Liver (tissue), 9 donors: ENCODE data around the gene GRIN2A. TPM values are rescaled to one million over a fixed set of nuclear protein-coding genes. Genes with fewer than 3 reads are reported as not detected.

Experiments used
- DNase-seq: peaks from one replicate; pipeline ENCODE4 v3.0.0-alpha.2; 2017; ENCODE audit warnings: low spot score
- H3K27ac ChIP-seq, 2 donors: one replicate each; pipeline ENCODE4 v1.7.0; 2013; ENCODE audit warnings: inconsistent platforms in 2 of 2, low read length in 2 of 2, control low read depth in 1 of 2, low read depth in 1 of 2, mild to moderate bottlenecking in 1 of 2
- H3K27me3 ChIP-seq, 4 donors: one replicate each; pipeline versions ENCODE4 v1.6.1 to v1.7.0; 2013; ENCODE audit warnings: low read length in 3 of 4, inconsistent platforms in 1 of 4, mild to moderate bottlenecking in 1 of 4, moderate library complexity in 1 of 4; ENCODE audit not compliant: control insufficient read depth in 4 of 4, insufficient read depth in 4 of 4
- H3K36me3 ChIP-seq, 4 donors: one replicate each; pipeline versions ENCODE4 v1.6.1 to v1.7.0; 2013; ENCODE audit warnings: low read length in 3 of 4, mild to moderate bottlenecking in 3 of 4, low read depth in 1 of 4, moderate library complexity in 1 of 4; ENCODE audit not compliant: control insufficient read depth in 4 of 4, insufficient read depth in 3 of 4
- H3K4me1 ChIP-seq, 4 donors: one replicate each; pipeline versions ENCODE4 v1.6.1 to v1.7.0; 2013; ENCODE audit warnings: low read length in 3 of 4, mild to moderate bottlenecking in 3 of 4, moderate library complexity in 1 of 4; ENCODE audit not compliant: control insufficient read depth in 4 of 4, insufficient read depth in 4 of 4
- H3K4me3 ChIP-seq, 3 donors: one replicate each; pipeline versions ENCODE4 v1.6.1 to v1.7.0; 2013; ENCODE audit warnings: low read length in 3 of 3, control low read depth in 1 of 3, low read depth in 1 of 3, mild to moderate bottlenecking in 1 of 3
- H3K9ac ChIP-seq, 2 donors: one replicate each; pipeline ENCODE4 v1.7.0; 2013; ENCODE audit warnings: low read length in 2 of 2, mild to moderate bottlenecking in 2 of 2, moderate library complexity in 2 of 2, control low read depth in 1 of 2, low read depth in 1 of 2
- H3K9me3 ChIP-seq, 4 donors: one replicate each; pipeline versions ENCODE4 v1.6.1 to v1.7.0; 2013; ENCODE audit warnings: low read length in 3 of 4; ENCODE audit not compliant: control insufficient read depth in 4 of 4
- ATF3 ChIP-seq: IDR thresholded peaks from 2 replicates; pipeline ENCODE4 v1.6.1; 2016; ENCODE audit warnings: antibody characterized with exemption
- EGR1 ChIP-seq, 2 donors: IDR thresholded peaks; 2 replicates each; pipeline ENCODE4 v1.6.1; 2016 to 2018; ENCODE audit warnings: antibody characterized with exemption in 2 of 2, low read depth in 2 of 2
- FOXA2 ChIP-seq: IDR thresholded peaks from 2 replicates; pipeline ENCODE4 v1.6.1; 2016; ENCODE audit warnings: antibody characterized with exemption
- GABPA ChIP-seq, 2 donors: IDR thresholded peaks in 1 of 2; conservative IDR thresholded peaks in 1 of 2; 2 replicates each; pipeline ENCODE4 v1.6.1; 2016; ENCODE audit warnings: antibody characterized with exemption in 2 of 2, mild to moderate bottlenecking in 1 of 2, moderate library complexity in 1 of 2
- HNF4A ChIP-seq, 2 donors: conservative IDR thresholded peaks; 2 replicates each; pipeline ENCODE4 v1.6.1; 2016; ENCODE audit warnings: antibody characterized with exemption in 2 of 2, mild to moderate bottlenecking in 2 of 2
- JUND ChIP-seq, 2 donors: IDR thresholded peaks; 2 replicates each; pipeline ENCODE4 v1.6.1; 2016; ENCODE audit warnings: antibody characterized with exemption in 2 of 2
- MAX ChIP-seq: IDR thresholded peaks from 2 replicates; pipeline ENCODE4 v1.6.1; 2016; ENCODE audit warnings: antibody characterized with exemption
- RAD21 ChIP-seq, 2 donors: IDR thresholded peaks; 2 replicates each; pipeline ENCODE4 v1.6.1; 2016; ENCODE audit warnings: antibody characterized with exemption in 2 of 2, mild to moderate bottlenecking in 2 of 2
- REST ChIP-seq: IDR thresholded peaks from 2 replicates; pipeline ENCODE4 v1.6.1; 2016; ENCODE audit warnings: antibody characterized with exemption, mild to moderate bottlenecking
- RXRA ChIP-seq, 2 donors: IDR thresholded peaks; 2 replicates each; pipeline ENCODE4 v1.6.1; 2017 to 2018; ENCODE audit warnings: antibody characterized with exemption in 2 of 2, mild to moderate bottlenecking in 1 of 2
- SP1 ChIP-seq: IDR thresholded peaks from 2 replicates; pipeline ENCODE4 v1.6.1; 2018; ENCODE audit warnings: antibody characterized with exemption, mild to moderate bottlenecking
- TAF1 ChIP-seq: conservative IDR thresholded peaks from 2 replicates; pipeline ENCODE4 v1.6.1; 2016; ENCODE audit warnings: antibody characterized with exemption, mild to moderate bottlenecking
- ZBTB33 ChIP-seq: IDR thresholded peaks from 2 replicates; pipeline ENCODE4 v1.6.1; 2016; ENCODE audit warnings: antibody characterized with exemption
- WGBS: extraction: QIAGEN DNeasy Blood & Tissue Kit; methylation state at CpG from one replicate; pipeline ENCODE4 v1.1.7; 2013; 5-methylcytosine and 5-hydroxymethylcytosine counted together
- polyA plus RNA-seq, 2 donors: library from polyadenylated mRNA; stranded (reverse) in 1 of 2; unstranded in 1 of 2; fragments of 200-250 nt in 1 of 2; fragments of >200 nt in 1 of 2; fragmentation: Nextera tagmentation in 1 of 2; extraction: Ambion mirVana in 1 of 2; gene quantifications; one replicate each; pipeline versions ENCODE4 v1.2.1 to v1.2.3, GENCODE V29; 2013 to 2015
- total RNA-seq, 2 donors: library from RNA; depleted of rRNA; stranded (reverse); fragments of >200 nt; gene quantifications; one replicate each; pipeline ENCODE4 v1.2.3, GENCODE V29; 2014
- donor health status: healthy.
- donor health status: healthy.
- donor health status: healthy.
- donor health status: healthy.
- donor health status: healthy.

GRIN2A gene
- total and polyA plus RNA-seq, 4 donors = under 0.01 to 0.08 (median 0.07) TPM; not detected in 1

- TF ChIP-seq REST (no peak), ATF3 (no peak), MAX (no peak), GABPA (IDR thresholded peaks at IDR 0.05 in 1 of 2, conservative IDR thresholded peaks at IDR 0.05 in 1 of 2) (no peak), RAD21 (IDR thresholded peaks at IDR 0.05) (no peak), EGR1 (IDR thresholded peaks at IDR 0.05; ENCODE audit: low read depth in 2 of 2) (no peak)
Observed at GRCh38 chr16:10178080-10178479, 4.1 kb downstream of the GRIN2A start (continued).

- no peak overlapping the region for H3K27ac ChIP-seq
- H3K9me3 ChIP-seq = peaks cover 0 to 2% (median 0%) of the 10 kb centered on the region in 4 donors
- no peaks in the 10 kb centered on the region for H3K27me3 ChIP-seq
- no peak overlapping the region for H3K4me3 ChIP-seq
- no peak for DNase-seq
- TF ChIP-seq RXRA (IDR thresholded peaks at IDR 0.05) (no peak), EGR1 (IDR thresholded peaks at IDR 0.05; ENCODE audit: low read depth in 2 of 2) (no peak), SP1 (no peak), RAD21 (IDR thresholded peaks at IDR 0.05) (no peak), ATF3 (no peak), FOXA2 (no peak), REST (no peak), TAF1 (no peak), GABPA (IDR thresholded peaks at IDR 0.05 in 1 of 2, conservative IDR thresholded peaks at IDR 0.05 in 1 of 2) (no peak), MAX (no peak), ZBTB33 (no peak), HNF4A (conservative IDR thresholded peaks at IDR 0.05) (no peak), JUND (IDR thresholded peaks at IDR 0.05) (no peak)
- H3K36me3 ChIP-seq = no peaks in the 10 kb centered on the region
- no peak overlapping the region for H3K9ac ChIP-seq
- WGBS = 85% methylated on average over 16 of the region's 16 CpGs
- no peaks in the 10 kb centered on the region for H3K4me1 ChIP-seq
Observed at GRCh38 chr16:10172848-10173655, 9.2 kb downstream of the GRIN2A start.
